Chondrocyte (in vitro differentiated cells): ENCODE results near the gene OTOF. TPM values are rescaled to one million over a fixed set of nuclear protein-coding genes. Genes with fewer than 3 reads are reported as not detected.

Experiments
- DNase-seq: peaks from one replicate; pipeline ENCODE4 v3.0.0; 2021; ENCODE audit warnings: mixed read lengths, low spot score
- H3K27ac Mint-ChIP-seq: one replicate; pipeline ENCODE4 v1.8.0; 2021; ENCODE audit warnings: mild to moderate bottlenecking, moderate library complexity, mixed read lengths; ENCODE audit not compliant: unreplicated experiment
- H3K27me3 Mint-ChIP-seq: 2 replicates; pipeline ENCODE4 v1.8.0; 2021; ENCODE audit warnings: low read depth, mixed read lengths
- H3K36me3 Mint-ChIP-seq: 2 replicates; pipeline ENCODE4 v1.8.0; 2021; ENCODE audit warnings: low read depth, mixed read lengths
- H3K4me1 Mint-ChIP-seq: 2 replicates; pipeline ENCODE4 v1.8.0; 2021; ENCODE audit warnings: low read depth, mild to moderate bottlenecking, mixed read lengths
- H3K4me3 Mint-ChIP-seq: one replicate; pipeline ENCODE4 v1.8.0; 2021; ENCODE audit warnings: mild to moderate bottlenecking, moderate library complexity, mixed read lengths; ENCODE audit not compliant: unreplicated experiment
- H3K9me3 Mint-ChIP-seq: 2 replicates; pipeline ENCODE4 v1.8.0; 2021; ENCODE audit warnings: low read depth, mixed read lengths
- CTCF ChIP-seq: fragments of 200-600 bp; sonication (generic); IDR thresholded peaks from 2 replicates; pipeline ENCODE4 v1.5.0; 2021; ENCODE audit warnings: antibody characterized with exemption, mild to moderate bottlenecking, moderate library complexity
- total RNA-seq: library from RNA; stranded (reverse); gene quantifications from 3 replicates; pipeline ENCODE4 v1.2.1, GENCODE V29; 2021

Gene OTOF
- total RNA-seq, 1 donor from 2014 or later: not detected

DNA sequence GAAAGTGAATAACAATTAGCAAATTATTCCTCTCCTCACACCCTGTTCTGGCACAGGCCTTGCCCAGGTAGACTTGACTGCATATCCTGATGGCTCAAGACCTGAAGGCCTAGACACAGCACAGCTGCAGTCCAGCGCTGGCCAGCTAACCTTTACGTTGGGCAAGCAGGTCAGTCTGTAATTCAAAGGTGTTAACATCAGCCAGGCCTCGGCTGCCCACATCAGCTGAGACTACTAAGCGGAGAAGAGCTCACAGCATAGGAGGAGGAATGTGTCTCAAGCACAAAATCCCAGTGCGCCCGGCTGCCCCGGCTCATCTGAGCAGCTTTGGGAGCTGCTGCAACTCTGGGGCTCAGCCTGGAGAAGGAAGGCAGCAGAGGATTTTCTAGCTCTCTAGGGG is 33.5 kb upstream of the OTOF start:
- no peak overlapping the region for H3K4me3 Mint-ChIP-seq
- no peak for TF ChIP-seq CTCF

GRCh38 chr2:26510344-26510973 is 32.5 kb upstream of the OTOF start:
- TF ChIP-seq CTCF: no peak
- DNase-seq: no peak
- H3K36me3 Mint-ChIP-seq: no peaks in the 10 kb centered on the region
- no peak overlapping the region for H3K27ac Mint-ChIP-seq
- H3K27me3 Mint-ChIP-seq: peaks cover 25% of the 10 kb centered on the region
- H3K4me1 Mint-ChIP-seq: no peaks in the 10 kb centered on the region
- no peak overlapping the region for H3K4me3 Mint-ChIP-seq
- H3K9me3 Mint-ChIP-seq: no peaks in the 10 kb centered on the region

More for the DNA sequence above, 33.5 kb upstream of the OTOF start:
- H3K36me3 Mint-ChIP-seq: no peaks in the 10 kb centered on the region
- no peak overlapping the region for H3K27ac Mint-ChIP-seq
- H3K4me1 Mint-ChIP-seq: no peaks in the 10 kb centered on the region
- no peaks in the 10 kb centered on the region for H3K9me3 Mint-ChIP-seq
- peaks cover 25% of the 10 kb centered on the region for H3K27me3 Mint-ChIP-seq
- no peak for DNase-seq

DNA sequence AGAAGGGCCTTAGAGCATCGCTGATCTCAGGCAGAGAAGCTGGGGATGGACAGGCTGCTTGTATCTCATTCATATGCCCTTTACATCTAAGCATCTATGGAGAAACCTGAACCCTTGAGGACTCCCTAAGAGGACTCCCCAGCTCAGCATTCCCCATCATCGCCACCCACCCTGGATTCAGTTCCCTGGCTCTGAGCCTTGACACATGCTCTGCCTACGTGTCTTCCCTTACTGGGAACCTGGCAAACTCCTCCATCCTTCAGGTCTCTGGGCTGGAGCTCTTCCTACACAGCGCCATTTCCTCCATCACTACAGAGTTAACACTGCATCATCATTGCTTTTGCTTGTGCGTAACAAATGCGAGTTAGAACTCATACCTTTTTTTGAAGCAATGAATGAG is 31.2 kb upstream of the OTOF start:
- H3K4me1 Mint-ChIP-seq: no peaks in the 10 kb centered on the region
- no peaks in the 10 kb centered on the region for H3K36me3 Mint-ChIP-seq
- peaks cover 25% of the 10 kb centered on the region for H3K27me3 Mint-ChIP-seq

GRCh38 chr2:26507932-26508331 is 30.0 kb upstream of the OTOF start:
- no peak for DNase-seq
- no peak overlapping the region for H3K27ac Mint-ChIP-seq
- H3K4me3 Mint-ChIP-seq: no peak overlapping the region
- H3K27me3 Mint-ChIP-seq: peaks cover 21% of the 10 kb centered on the region
- no peaks in the 10 kb centered on the region for H3K36me3 Mint-ChIP-seq
- H3K4me1 Mint-ChIP-seq: peaks cover 3% of the 10 kb centered on the region
- no peaks in the 10 kb centered on the region for H3K9me3 Mint-ChIP-seq
- no peak for TF ChIP-seq CTCF

More for the DNA sequence above, 31.2 kb upstream of the OTOF start:
- Mint-ChIP-seq H3K27ac (no peak overlapping the region), H3K4me3 (no peak overlapping the region), H3K9me3 (no peaks in the 10 kb centered on the region)
- no peak for TF ChIP-seq CTCF
- no peak for DNase-seq

DNA sequence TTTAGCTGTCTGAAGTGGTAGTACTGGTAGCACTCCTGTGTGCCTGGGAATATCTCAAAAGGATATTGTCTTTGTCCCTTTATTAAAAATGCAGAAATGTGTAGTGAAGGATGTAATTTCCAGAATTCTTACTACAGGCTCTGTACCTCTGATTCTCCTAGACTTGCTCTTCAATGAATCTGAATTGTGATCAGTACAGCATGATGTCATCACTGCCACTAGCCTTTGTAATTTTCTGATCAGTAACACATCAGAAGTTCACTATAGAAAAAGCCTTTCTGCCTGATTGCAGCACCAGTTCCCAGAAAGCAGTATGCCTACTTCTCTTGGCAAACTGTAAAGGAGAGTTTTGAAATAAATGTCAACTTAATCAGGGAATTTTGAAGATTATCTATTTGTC is 29.2 kb upstream of the OTOF start:
- Mint-ChIP-seq H3K4me1 (peaks cover 3% of the 10 kb centered on the region), H3K4me3 (no peak overlapping the region), H3K9me3 (no peaks in the 10 kb centered on the region), H3K36me3 (no peaks in the 10 kb centered on the region), H3K27me3 (peaks cover 15% of the 10 kb centered on the region), H3K27ac (no peak overlapping the region)
- DNase-seq: no peak
- no peak for TF ChIP-seq CTCF
